Activated naive CD8-positive, alpha-beta T cell treated with anti-CD3 and anti-CD28 coated beads, Interleukin-2, amount 10 ng/mL, durations not matched to agents 7 days and 5 days (primary cell): ENCODE data around the gene GPC6. TPM values are rescaled to one million over a fixed set of nuclear protein-coding genes. Genes with fewer than 3 reads are reported as not detected.
"Not testable (repeated sequence)": the region's sequence is repeated elsewhere in the genome, so short reads cannot be mapped to it uniquely, and the experiment has no call there.

Experiments
- ATAC-seq: fragments of 150-1000 bp; cut with Tn5 transposase; one replicate; pipeline ENCODE4 v1.10.0; 2021; ENCODE audit warnings: low read depth, moderate library complexity
- POLR2A ChIA-PET: fragments of 350-600 bp; sonication (Branson Sonifier 250); formaldehyde crosslinking; loops from one replicate; lab custom pipeline; 2021; ENCODE audit warnings: antibody characterized with exemption; lab: Charles Lee
- DNase-seq: peaks from one replicate; pipeline ENCODE4 v3.0.0; 2021
- H3K27ac Mint-ChIP-seq: one replicate; pipeline ENCODE4 v1.8.0; 2022; ENCODE audit warnings: mild to moderate bottlenecking, mixed read lengths
- H3K27me3 Mint-ChIP-seq: one replicate; pipeline ENCODE4 v1.8.0; 2022; ENCODE audit warnings: mild to moderate bottlenecking, moderate library complexity, mixed read lengths
- H3K36me3 Mint-ChIP-seq: one replicate; pipeline ENCODE4 v1.8.0; 2021; ENCODE audit warnings: mild to moderate bottlenecking, mixed read lengths
- H3K4me1 Mint-ChIP-seq: one replicate; pipeline ENCODE4 v1.8.0; 2021; ENCODE audit warnings: mixed read lengths
- H3K4me3 Mint-ChIP-seq: one replicate; pipeline ENCODE4 v1.8.0; 2022; ENCODE audit warnings: mild to moderate bottlenecking, moderate library complexity, mixed read lengths
- H3K9me3 Mint-ChIP-seq: one replicate; pipeline ENCODE4 v1.8.0; 2021; ENCODE audit warnings: mixed read lengths
- total RNA-seq, 2 experiments: library from RNA; stranded (reverse); gene quantifications; one replicate each; pipeline ENCODE4 v1.2.3, GENCODE V29; 2021

Gene GPC6
- total RNA-seq, 2 experiments from 2014 or later, result not detected

- POLR2A ChIA-PET, result no interaction called here
- H3K36me3 Mint-ChIP-seq, result no peaks in the 10 kb centered on the region
- H3K4me1 Mint-ChIP-seq, result no peaks in the 10 kb centered on the region
- H3K4me3 Mint-ChIP-seq, result no peak overlapping the region
- no peaks in the 10 kb centered on the region for H3K9me3 Mint-ChIP-seq
- H3K27me3 Mint-ChIP-seq, result no peaks in the 10 kb centered on the region
- no peak overlapping the region for H3K27ac Mint-ChIP-seq
- ATAC-seq, result no peak
- DNase-seq, result no peak
Observed at GRCh38 chr13:93446238-93446637, 219.6 kb downstream of the GPC6 start.

GRCh38 chr13:93450191-93450621, 223.6 kb downstream of the GPC6 start:
- POLR2A ChIA-PET, result no interaction called here
- ATAC-seq (no peak), DNase-seq (no peak)
- Mint-ChIP-seq H3K36me3 (no peaks in the 10 kb centered on the region), H3K27ac (no peak overlapping the region), H3K9me3 (peaks cover 2% of the 10 kb centered on the region), H3K27me3 (no peaks in the 10 kb centered on the region), H3K4me1 (no peaks in the 10 kb centered on the region), H3K4me3 (no peak overlapping the region)

GRCh38 chr13:93450761-93451160, 224.2 kb downstream of the GPC6 start:
- ATAC-seq, result no peak
- Mint-ChIP-seq H3K27me3 (no peaks in the 10 kb centered on the region), H3K27ac (no peak overlapping the region), H3K36me3 (no peaks in the 10 kb centered on the region), H3K4me1 (no peaks in the 10 kb centered on the region), H3K9me3 (peaks cover 3% of the 10 kb centered on the region), H3K4me3 (no peak overlapping the region)
- no peak for DNase-seq
- POLR2A ChIA-PET, result no interaction called here

GRCh38 chr13:93454676-93455235, 228.1 kb downstream of the GPC6 start:
- H3K4me3 Mint-ChIP-seq, H3K27me3 Mint-ChIP-seq, H3K36me3 Mint-ChIP-seq, H3K4me1 Mint-ChIP-seq, H3K27ac Mint-ChIP-seq, POLR2A ChIA-PET, ATAC-seq, DNase-seq, H3K9me3 Mint-ChIP-seq: not testable (repeated sequence)

GRCh38 chr13:93455861-93456260, 229.3 kb downstream of the GPC6 start:
- Mint-ChIP-seq H3K4me3 (no peak overlapping the region), H3K36me3 (no peaks in the 10 kb centered on the region), H3K9me3 (peaks cover 5% of the 10 kb centered on the region), H3K27me3 (no peaks in the 10 kb centered on the region), H3K27ac (no peak overlapping the region), H3K4me1 (no peaks in the 10 kb centered on the region)
- DNase-seq, result no peak
- POLR2A ChIA-PET, result no interaction called here
- ATAC-seq, result no peak

GRCh38 chr13:93460005-93460404, 233.4 kb downstream of the GPC6 start:
- no peak overlapping the region for H3K27ac Mint-ChIP-seq
- POLR2A ChIA-PET, result no interaction called here

GRCh38 chr13:93462151-93462550, 235.5 kb downstream of the GPC6 start:
- H3K4me1 Mint-ChIP-seq, result no peaks in the 10 kb centered on the region
- no peak overlapping the region for H3K27ac Mint-ChIP-seq
- DNase-seq (no peak), ATAC-seq (no peak)
- H3K4me3 Mint-ChIP-seq, result no peak overlapping the region
- H3K36me3 Mint-ChIP-seq, result no peaks in the 10 kb centered on the region
- H3K9me3 Mint-ChIP-seq, result peaks cover 3% of the 10 kb centered on the region
- H3K27me3 Mint-ChIP-seq, result no peaks in the 10 kb centered on the region
- POLR2A ChIA-PET, result no interaction called here

More at GRCh38 chr13:93460005-93460404, 233.4 kb downstream of the GPC6 start:
- Mint-ChIP-seq H3K9me3 (peaks cover 4% of the 10 kb centered on the region), H3K27me3 (no peaks in the 10 kb centered on the region), H3K36me3 (no peaks in the 10 kb centered on the region), H3K4me1 (no peaks in the 10 kb centered on the region), H3K4me3 (no peak overlapping the region)
- DNase-seq (no peak), ATAC-seq (no peak)

- POLR2A ChIA-PET, result no interaction called here
- Mint-ChIP-seq H3K27ac (no peak overlapping the region), H3K9me3 (peaks cover 3% of the 10 kb centered on the region), H3K4me1 (no peaks in the 10 kb centered on the region), H3K27me3 (no peaks in the 10 kb centered on the region), H3K4me3 (no peak overlapping the region), H3K36me3 (no peaks in the 10 kb centered on the region)
- DNase-seq (no peak), ATAC-seq (no peak)
Observed at GRCh38 chr13:93466502-93467036, 240.0 kb downstream of the GPC6 start.

GRCh38 chr13:93467175-93467574, 240.6 kb downstream of the GPC6 start:
- no peaks in the 10 kb centered on the region for H3K36me3 Mint-ChIP-seq
- no peaks in the 10 kb centered on the region for H3K4me1 Mint-ChIP-seq
- no peak overlapping the region for H3K27ac Mint-ChIP-seq
- H3K4me3 Mint-ChIP-seq, result no peak overlapping the region
- ATAC-seq, result no peak
- peaks cover 3% of the 10 kb centered on the region for H3K9me3 Mint-ChIP-seq
- POLR2A ChIA-PET, result no interaction called here
- no peak for DNase-seq
- no peaks in the 10 kb centered on the region for H3K27me3 Mint-ChIP-seq

GRCh38 chr13:93468433-93468832, 241.8 kb downstream of the GPC6 start:
- Mint-ChIP-seq H3K4me1 (no peaks in the 10 kb centered on the region), H3K36me3 (no peaks in the 10 kb centered on the region), H3K9me3 (peaks cover 3% of the 10 kb centered on the region), H3K4me3 (no peak overlapping the region), H3K27me3 (no peaks in the 10 kb centered on the region), H3K27ac (no peak overlapping the region)
- POLR2A ChIA-PET, result no interaction called here
- ATAC-seq, result no peak
- DNase-seq, result no peak

GRCh38 chr13:93472296-93472695, 245.7 kb downstream of the GPC6 start:
- Mint-ChIP-seq H3K36me3 (no peaks in the 10 kb centered on the region), H3K4me3 (no peak overlapping the region), H3K27ac (no peak overlapping the region), H3K4me1 (no peaks in the 10 kb centered on the region), H3K9me3 (peaks cover 5% of the 10 kb centered on the region), H3K27me3 (no peaks in the 10 kb centered on the region)
- POLR2A ChIA-PET, result no interaction called here
- ATAC-seq (no peak), DNase-seq (no peak)

- ATAC-seq (no peak), DNase-seq (no peak)
- Mint-ChIP-seq H3K27ac (no peak overlapping the region), H3K27me3 (no peaks in the 10 kb centered on the region), H3K9me3 (peaks cover 5% of the 10 kb centered on the region), H3K4me1 (no peaks in the 10 kb centered on the region), H3K4me3 (no peak overlapping the region), H3K36me3 (no peaks in the 10 kb centered on the region)
- POLR2A ChIA-PET, result no interaction called here
Observed at GRCh38 chr13:93472814-93473296, 246.2 kb downstream of the GPC6 start.

GRCh38 chr13:93473441-93474270, 247.0 kb downstream of the GPC6 start:
- Mint-ChIP-seq H3K27ac (no peak overlapping the region), H3K36me3 (no peaks in the 10 kb centered on the region), H3K4me3 (no peak overlapping the region), H3K4me1 (no peaks in the 10 kb centered on the region), H3K9me3 (peaks cover 5% of the 10 kb centered on the region), H3K27me3 (no peaks in the 10 kb centered on the region)
- POLR2A ChIA-PET, result no interaction called here
- DNase-seq, result no peak
- ATAC-seq, result no peak

GRCh38 chr13:93476175-93476574, 249.6 kb downstream of the GPC6 start:
- H3K27ac Mint-ChIP-seq, result no peak overlapping the region
- no peaks in the 10 kb centered on the region for H3K36me3 Mint-ChIP-seq

More at GRCh38 chr13:93476175-93476574, 249.6 kb downstream of the GPC6 start:
- ATAC-seq (no peak), DNase-seq (no peak)
- Mint-ChIP-seq H3K27me3 (no peaks in the 10 kb centered on the region), H3K9me3 (peaks cover 5% of the 10 kb centered on the region), H3K4me3 (no peak overlapping the region), H3K4me1 (no peaks in the 10 kb centered on the region)
- POLR2A ChIA-PET, result no interaction called here
